Esophagus squamous epithelium (tissue), 5 donors: ENCODE measurements around the gene TM2D3. TPM values are rescaled to one million over a fixed set of nuclear protein-coding genes. Genes with fewer than 3 reads are reported as not detected.

ENCODE experiments used
- DNase-seq: peaks from one replicate; lab custom pipeline; 2025; lab: John Stamatoyannopoulos, UW
- H3K27ac ChIP-seq, 4 donors: fragments of 200-600 bp; sonication (generic); one replicate each; pipeline ENCODE4 v1.5.1; 2016 to 2019; ENCODE audit warnings: mild to moderate bottlenecking in 1 of 4
- H3K27me3 ChIP-seq, 4 donors: fragments of 200-600 bp; sonication (generic); 1 replicate in 3 of 4; 2 replicates in 1 of 4; pipeline versions ENCODE4 v1.5.1 to v1.6.0; 2017 to 2021; ENCODE audit warnings: antibody characterized with exemption in 1 of 4
- H3K36me3 ChIP-seq, 3 donors: fragments of 200-600 bp; sonication (generic); one replicate each; pipeline ENCODE4 v1.5.1; 2016 to 2019
- H3K4me1 ChIP-seq, 3 donors: fragments of 200-600 bp; sonication (generic); one replicate each; pipeline ENCODE4 v1.5.1; 2017 to 2019
- H3K4me3 ChIP-seq, 4 donors: fragments of 200-600 bp; sonication (generic); 1 replicate in 3 of 4; 2 replicates in 1 of 4; pipeline ENCODE4 v1.5.1; 2016 to 2019; ENCODE audit warnings: mild to moderate bottlenecking in 2 of 4, moderate library complexity in 1 of 4
- H3K9me3 ChIP-seq, 3 donors: fragments of 200-600 bp; sonication (generic); one replicate each; pipeline ENCODE4 v1.5.1; 2016 to 2019
- CTCF ChIP-seq, 6 experiments: fragments of 450-650 bp in 4 of 6; fragments of 200-600 bp in 2 of 6; sonication (generic) in 2 of 6; IDR thresholded peaks; one replicate each; pipeline ENCODE4 v1.5.1; 2016 to 2019; ENCODE audit warnings: antibody characterized with exemption in 6 of 6, mild to moderate bottlenecking in 4 of 6, moderate library complexity in 4 of 6
- POLR2A ChIP-seq, 4 donors: fragments of 450-650 bp; IDR thresholded peaks; one replicate each; pipeline ENCODE4 v1.6.1; 2017; ENCODE audit warnings: antibody characterized with exemption in 4 of 4, mild to moderate bottlenecking in 4 of 4, moderate library complexity in 3 of 4
- WGBS, 2 donors: methylation state at CpG; one replicate each; pipeline ENCODE4 v1.1.5; 2018; 5-methylcytosine and 5-hydroxymethylcytosine counted together
- intact Hi-C: fragments of 100-400 bp; cut with DNase I; formaldehyde crosslinking; loops from one replicate; pipeline ENCODE4 v1.15.0; 2022
- total RNA-seq, 4 donors: library from RNA; depleted of rRNA; stranded (reverse); fragments of >200 nt; gene quantifications; one replicate each; pipeline ENCODE4 v1.1.0, GENCODE V29; 2016
- donor health status: DM: yes; HTN: yes; CAD: no.

Gene TM2D3
- total RNA-seq, 4 donors from 2014 or later, result 11.0 to 32.2 (median 19.9) TPM

- Histone ChIP-seq H3K27me3 (no peaks in the 10 kb centered on the region), H3K36me3 (peaks cover 0 to 63% (median 9%) of the 10 kb centered on the region in 3 donors), H3K4me1 (no peaks in the 10 kb centered on the region), H3K4me3 (no peak overlapping the region), H3K9me3 (no peaks in the 10 kb centered on the region), H3K27ac (no peak overlapping the region)
- 82 to 92% methylated on average over 1 to 2 of the region's 2 CpGs for WGBS, 2 donors
- no peak for DNase-seq
- intact Hi-C loops, result no loop called here
- TF ChIP-seq POLR2A (IDR thresholded peaks at IDR 0.05), result no peak
- TF ChIP-seq CTCF (IDR thresholded peaks at IDR 0.05), result no peak
These were observed 27.6 kb upstream of the TM2D3 start for GRCh38 chr15:101679806-101680205.

GRCh38 chr15:101676921-101677329, 24.7 kb upstream of the TM2D3 start:
- TF ChIP-seq CTCF (IDR thresholded peaks at IDR 0.05), result no peak
- no peak for TF ChIP-seq POLR2A (IDR thresholded peaks at IDR 0.05)
- Histone ChIP-seq H3K27me3 (no peaks in the 10 kb centered on the region), H3K27ac (no peak overlapping the region), H3K4me1 (no peaks in the 10 kb centered on the region), H3K9me3 (no peaks in the 10 kb centered on the region), H3K4me3 (no peak overlapping the region), H3K36me3 (peaks cover 0 to 65% (median 2%) of the 10 kb centered on the region in 3 donors)
- 77 to 85% methylated on average over 4 of the region's 4 CpGs for WGBS, 2 donors
- intact Hi-C loops, result no loop called here
- no peak for DNase-seq

GRCh38 chr15:101675796-101676582, 23.8 kb upstream of the TM2D3 start:
- Histone ChIP-seq H3K4me1 (no peaks in the 10 kb centered on the region), H3K36me3 (peaks cover 0 to 65% (median 0%) of the 10 kb centered on the region in 3 donors), H3K4me3 (no peak overlapping the region), H3K27ac (no peak overlapping the region), H3K9me3 (no peaks in the 10 kb centered on the region), H3K27me3 (no peaks in the 10 kb centered on the region)
- DNase-seq, result no peak
- TF ChIP-seq CTCF (IDR thresholded peaks at IDR 0.05) (no peak), POLR2A (IDR thresholded peaks at IDR 0.05) (no peak)
- 71 to 81% methylated on average over 16 of the region's 16 CpGs for WGBS, 2 donors
- intact Hi-C loops, result no loop called here

- Histone ChIP-seq H3K27ac (no peak overlapping the region), H3K27me3 (no peaks in the 10 kb centered on the region), H3K4me3 (no peak overlapping the region), H3K9me3 (no peaks in the 10 kb centered on the region), H3K4me1 (no peaks in the 10 kb centered on the region), H3K36me3 (peaks cover 0 to 65% (median 0%) of the 10 kb centered on the region in 3 donors)
- intact Hi-C loops, result no loop called here
- no peak for TF ChIP-seq CTCF (IDR thresholded peaks at IDR 0.05)
- TF ChIP-seq POLR2A (IDR thresholded peaks at IDR 0.05), result no peak
- no peak for DNase-seq
- WGBS, 2 donors, result 77 to 88% methylated on average over 5 of the region's 5 CpGs
These were observed 22.8 kb upstream of the TM2D3 start for GRCh38 chr15:101675015-101675414.

GRCh38 chr15:101672298-101672697, 20.1 kb upstream of the TM2D3 start:
- Histone ChIP-seq H3K27ac (no peak overlapping the region), H3K4me1 (no peaks in the 10 kb centered on the region), H3K36me3 (peaks cover 0 to 85% (median 0%) of the 10 kb centered on the region in 3 donors), H3K9me3 (no peaks in the 10 kb centered on the region), H3K4me3 (no peak overlapping the region), H3K27me3 (no peaks in the 10 kb centered on the region)
- TF ChIP-seq CTCF (IDR thresholded peaks at IDR 0.05) (no peak), POLR2A (IDR thresholded peaks at IDR 0.05) (no peak)
- 88 to 100% methylated on average over 4 to 8 of the region's 9 CpGs for WGBS, 2 donors
- DNase-seq, result no peak
- intact Hi-C loops, result no loop called here
